ENCODE results near the gene CYFIP1. TPM values are rescaled to one million over a fixed set of nuclear protein-coding genes. Genes with fewer than 3 reads are reported as not detected.

Gene CYFIP1
- total and polyA plus RNA-seq, 2 of the 8 experiments (the other 6 are each of a cell fraction or from before 2014, with no cell fraction given) = 38.6 to 81.7 TPM

DNA sequence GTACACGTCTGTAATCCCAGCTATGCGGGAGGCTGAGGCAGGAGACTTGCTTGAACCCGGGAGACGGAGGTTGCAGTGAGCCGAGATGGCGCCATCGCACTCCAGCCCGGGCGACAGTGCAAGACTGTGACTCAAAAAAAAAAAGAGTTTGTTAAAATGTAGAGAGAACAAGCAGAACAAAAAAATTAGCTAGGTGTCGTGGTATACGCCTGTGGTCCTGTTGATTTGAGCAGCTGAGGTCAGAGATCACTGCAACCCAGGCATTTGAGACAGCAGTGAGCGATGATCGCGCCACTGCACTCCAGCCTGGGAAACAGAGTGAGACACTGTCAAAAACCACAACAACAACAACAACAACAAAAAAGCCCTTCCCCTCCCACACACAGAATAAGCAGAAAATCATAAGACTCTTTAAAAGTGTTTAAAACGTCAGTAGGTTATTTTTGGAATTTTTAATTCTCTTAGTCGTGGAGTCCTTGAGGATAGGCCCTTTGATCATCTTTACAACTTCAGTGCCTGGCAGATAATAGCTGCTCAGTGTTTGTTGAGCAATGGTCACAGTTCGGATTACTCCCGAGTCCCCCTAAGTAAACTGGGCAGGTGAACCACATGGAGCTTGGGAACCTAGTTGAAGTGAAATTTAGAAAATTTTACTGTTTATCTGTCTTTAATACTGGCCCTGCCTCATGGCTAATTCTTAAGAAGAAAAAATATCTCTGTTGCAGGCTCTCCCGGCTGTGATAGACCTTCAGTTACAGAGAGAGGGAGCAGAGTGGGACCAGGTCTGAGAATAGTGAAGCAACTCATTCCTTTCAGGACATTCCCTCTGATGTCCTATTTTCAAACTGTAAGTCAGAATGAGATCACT lies 135.5 kb downstream of the CYFIP1 start:
- ChIA-PET POLR2A (ENCODE audit: partially characterized antibody) (interaction anchor here (1.0 to 1.3 kb wide), 3 partner anchors 10 to 13 kb away, joined by 3 to 4 read pairs (median 3); no protein-coding TSS in a partner anchor), CTCF (ENCODE audit: partially characterized antibody) (interaction anchor here (0.7 kb wide), 1 partner anchor 43 kb away, joined by 3 read pairs; no protein-coding TSS in a partner anchor)
- no peak for FAIRE-seq
- DNase-seq (ENCODE audit: low read depth in 1 of 2, low spot score in 2 of 2) = no peak
- H2BK20ac ChIP-seq (ENCODE audit: low read length) = no peak overlapping the region
- H3K18ac ChIP-seq (ENCODE audit: extremely low read depth, low read length) = no peak overlapping the region
- peaks cover 2% of the 10 kb centered on the region; the same call in 1 of the 2 replicates for H3K79me1 ChIP-seq (ENCODE audit: low read depth, low read length)
- peak overlapping the region; percentile 19 to 22; a peak in 2 of 4 replicates for H3K4me2 ChIP-seq (ENCODE audit: insufficient read depth in 1 of 2, low read depth in 2 of 2, low read length in 2 of 2)
- H3K4me1 ChIP-seq (replicated peaks in 1 of 4; ENCODE audit: control insufficient read depth in 3 of 4, insufficient read depth in 4 of 4, low read length in 3 of 4) = peaks cover 0 to 9% (median 5%) of the 10 kb centered on the region in 4 experiments; a peak in 2 of 7 replicates
- H2AK5ac ChIP-seq (ENCODE audit: low read depth, low read length) = no peak overlapping the region
- H3K79me2 ChIP-seq (ENCODE audit: control insufficient read depth in 1 of 2, insufficient read depth in 2 of 2, low read length in 2 of 2) = peaks cover 20 to 93% of the 10 kb centered on the region in 2 experiments
- H4K5ac ChIP-seq (ENCODE audit: insufficient read length, low read depth, low read length) = no peak overlapping the region
- 83% methylated on average over 19 of the region's 19 CpGs; no CpG with 5 or more reads in 1 of the 2 experiments for WGBS, 2 experiments (ENCODE audit: extremely low coverage in 1 of 2, insufficient coverage in 1 of 2, insufficient read length in 1 of 2, insufficient replicate concordance in 2 of 2, low coverage in 1 of 2, low lambda C conversion rate in 2 of 2, missing lambda C conversion rate in 1 of 2)
- H3K56ac ChIP-seq (replicated peaks; ENCODE audit: insufficient read length, low read depth, low read length) = no peak overlapping the region
- peak overlapping the region; percentile 21; the same call in 1 of the 2 replicates for H4K8ac ChIP-seq (ENCODE audit: extremely low read depth, insufficient read depth, low read length)
- H3K23ac ChIP-seq (ENCODE audit: insufficient read length) = no peak overlapping the region
- H3K27ac ChIP-seq (ENCODE audit: low read depth, low read length) = 0 out of 2 replicates have a peak overlapping the region, but pooled peaks have one; percentile 21
- no peak overlapping the region for H3K4ac ChIP-seq (replicated peaks; ENCODE audit: insufficient read length, low read depth, low read length)
- no peak overlapping the region for H2BK120ac ChIP-seq (replicated peaks; ENCODE audit: low read depth, low read length)
- H3K27me3 ChIP-seq (replicated peaks in 1 of 4; ENCODE audit: control insufficient read depth in 3 of 4, extremely low read depth in 1 of 4, insufficient read depth in 3 of 4, low read length in 3 of 4) = no peaks in the 10 kb centered on the region
- H2BK12ac ChIP-seq (ENCODE audit: low read depth, low read length) = no peak overlapping the region
- peaks cover 0 to 18% (median 8%) of the 10 kb centered on the region in 4 experiments; a peak in 5 of 8 replicates for H3K36me3 ChIP-seq (ENCODE audit: control insufficient read depth in 2 of 4, insufficient read depth in 4 of 4, low read length in 3 of 4)
- H2BK5ac ChIP-seq (ENCODE audit: low read depth, low read length) = no peak overlapping the region; the same call in 1 of the 2 replicates
- H4K20me1 ChIP-seq (replicated peaks in 1 of 2; ENCODE audit: control insufficient read depth in 1 of 2, insufficient read depth in 2 of 2, low read length in 2 of 2) = peaks cover 6 to 12% of the 10 kb centered on the region in 2 experiments
- H3K9me3 ChIP-seq (ENCODE audit: insufficient read depth in 2 of 2, low read depth in 1 of 2, low read length in 1 of 2) = no peaks in the 10 kb centered on the region
- H3K9ac ChIP-seq (replicated peaks in 1 of 4; ENCODE audit: extremely low read depth in 1 of 4, low read depth in 3 of 4, low read length in 3 of 4) = 0 out of 7 replicates have a peak overlapping the region, but pooled peaks of 1 of the 4 experiments have one; percentile 12
- H3K23me2 ChIP-seq (ENCODE audit: low read depth, low read length) = no peaks in the 10 kb centered on the region
- H4K91ac ChIP-seq (replicated peaks; ENCODE audit: insufficient read length, low read length) = no peak overlapping the region
- H3K4me3 ChIP-seq (ENCODE audit: extremely low read depth in 1 of 4, insufficient read depth in 2 of 4, low read depth in 3 of 4, low read length in 4 of 4) = peak overlapping the region in 1 of 4 experiments; percentile 34; a peak in 1 of 8 replicates
- H3K14ac ChIP-seq (ENCODE audit: insufficient read length) = no peak overlapping the region
- no peak overlapping the region for H2AFZ ChIP-seq (ENCODE audit: low read length)
- no peak overlapping the region for H2BK15ac ChIP-seq (ENCODE audit: low read length)
- TF ChIP-seq YY1 (IDR thresholded peaks at IDR 0.05; ENCODE audit: low read depth, low read length) = no peak
- TF ChIP-seq CEBPB (IDR thresholded peaks at IDR 0.05; ENCODE audit: low read depth, low read length) = no peak
- no peak for TF ChIP-seq KDM5A (IDR thresholded peaks at IDR 0.05; ENCODE audit: low read length)
- TF ChIP-seq TBP (IDR thresholded peaks at IDR 0.05; ENCODE audit: low read depth, low read length) = no peak
- TF ChIP-seq JUND (IDR thresholded peaks at IDR 0.05; ENCODE audit: low read length) = no peak
- TF ChIP-seq, protein P1, sequence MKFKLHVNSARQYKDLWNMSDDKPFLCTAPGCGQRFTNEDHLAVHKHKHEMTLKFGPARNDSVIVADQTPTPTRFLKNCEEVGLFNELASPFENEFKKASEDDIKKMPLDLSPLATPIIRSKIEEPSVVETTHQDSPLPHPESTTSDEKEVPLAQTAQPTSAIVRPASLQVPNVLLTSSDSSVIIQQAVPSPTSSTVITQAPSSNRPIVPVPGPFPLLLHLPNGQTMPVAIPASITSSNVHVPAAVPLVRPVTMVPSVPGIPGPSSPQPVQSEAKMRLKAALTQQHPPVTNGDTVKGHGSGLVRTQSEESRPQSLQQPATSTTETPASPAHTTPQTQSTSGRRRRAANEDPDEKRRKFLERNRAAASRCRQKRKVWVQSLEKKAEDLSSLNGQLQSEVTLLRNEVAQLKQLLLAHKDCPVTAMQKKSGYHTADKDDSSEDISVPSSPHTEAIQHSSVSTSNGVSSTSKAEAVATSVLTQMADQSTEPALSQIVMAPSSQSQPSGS (IDR thresholded peaks at IDR 0.05; ENCODE audit: low read length) = no peak
- TF ChIP-seq SRF (IDR thresholded peaks at IDR 0.05; ENCODE audit: low read depth, low read length) = no peak
- TF ChIP-seq POLR2AphosphoS5 (IDR thresholded peaks at IDR 0.05; ENCODE audit: low read depth, low read length) = no peak

All from H1 (cell line).